ENCODE measurements around the gene MEIS1.

The MEIS1 gene

DNA sequence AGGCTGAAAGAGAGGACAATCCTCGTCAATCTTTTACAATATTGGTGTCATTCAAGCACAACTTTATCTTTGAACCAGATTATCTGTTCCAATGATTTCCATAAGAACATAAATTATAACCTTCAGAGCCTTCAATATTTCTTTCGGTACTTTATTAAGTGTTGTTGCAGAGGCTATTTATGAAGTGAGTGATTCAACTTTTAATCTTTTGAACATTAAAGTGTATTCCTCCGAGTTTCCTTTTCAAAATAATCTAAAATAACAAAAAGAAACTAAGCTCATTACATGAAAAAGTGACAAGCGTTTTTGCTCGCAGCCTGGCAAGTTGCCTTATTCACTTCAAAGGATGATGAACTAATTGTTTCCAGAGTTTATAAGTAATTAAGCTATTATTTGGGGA is 149.0 kb downstream of the MEIS1 start:
- Histone ChIP-seq H3K27me3 (peaks cover 96% of the 10 kb centered on the region), H3K4me3 (ENCODE audit: low read depth in 1 of 2, low read length in 1 of 2) (no peak overlapping the region), H3K9me3 (no peaks in the 10 kb centered on the region), H3K36me3 (no peaks in the 10 kb centered on the region), H3K27ac (no peak overlapping the region), H3K4me1 (ENCODE audit: control insufficient read depth in 1 of 2, insufficient read depth in 1 of 2, low read depth in 1 of 2, low read length in 1 of 2) (no peaks in the 10 kb centered on the region)
- TF ChIP-seq, protein P1, sequence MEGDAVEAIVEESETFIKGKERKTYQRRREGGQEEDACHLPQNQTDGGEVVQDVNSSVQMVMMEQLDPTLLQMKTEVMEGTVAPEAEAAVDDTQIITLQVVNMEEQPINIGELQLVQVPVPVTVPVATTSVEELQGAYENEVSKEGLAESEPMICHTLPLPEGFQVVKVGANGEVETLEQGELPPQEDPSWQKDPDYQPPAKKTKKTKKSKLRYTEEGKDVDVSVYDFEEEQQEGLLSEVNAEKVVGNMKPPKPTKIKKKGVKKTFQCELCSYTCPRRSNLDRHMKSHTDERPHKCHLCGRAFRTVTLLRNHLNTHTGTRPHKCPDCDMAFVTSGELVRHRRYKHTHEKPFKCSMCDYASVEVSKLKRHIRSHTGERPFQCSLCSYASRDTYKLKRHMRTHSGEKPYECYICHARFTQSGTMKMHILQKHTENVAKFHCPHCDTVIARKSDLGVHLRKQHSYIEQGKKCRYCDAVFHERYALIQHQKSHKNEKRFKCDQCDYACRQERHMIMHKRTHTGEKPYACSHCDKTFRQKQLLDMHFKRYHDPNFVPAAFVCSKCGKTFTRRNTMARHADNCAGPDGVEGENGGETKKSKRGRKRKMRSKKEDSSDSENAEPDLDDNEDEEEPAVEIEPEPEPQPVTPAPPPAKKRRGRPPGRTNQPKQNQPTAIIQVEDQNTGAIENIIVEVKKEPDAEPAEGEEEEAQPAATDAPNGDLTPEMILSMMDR (IDR thresholded peaks at IDR 0.05) = no peak

DNA sequence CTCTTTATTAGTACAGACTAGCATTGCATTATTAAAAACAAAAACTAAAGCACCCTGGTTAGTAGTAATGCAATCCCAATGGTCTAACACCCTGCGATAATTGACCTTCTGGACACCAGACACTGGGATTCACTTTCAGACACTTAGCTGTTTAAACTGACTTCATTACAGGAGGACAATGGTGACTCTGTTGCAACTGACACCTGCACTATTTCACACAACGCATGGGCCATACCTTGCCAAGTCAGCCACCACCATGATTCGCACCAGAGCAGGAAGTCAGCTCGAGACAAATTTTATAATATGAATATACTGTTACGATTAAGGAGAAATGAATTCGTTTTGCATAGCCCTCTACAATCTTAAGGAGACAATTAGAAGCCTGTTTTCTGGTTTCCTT is 150.7 kb downstream of the MEIS1 start:
- no peaks in the 10 kb centered on the region for H3K36me3 ChIP-seq
- H3K4me3 ChIP-seq (ENCODE audit: low read depth in 1 of 2, low read length in 1 of 2) = no peak overlapping the region
- H3K27me3 ChIP-seq = peaks cover 79% of the 10 kb centered on the region
- no peaks in the 10 kb centered on the region for H3K4me1 ChIP-seq (ENCODE audit: control insufficient read depth in 1 of 2, insufficient read depth in 1 of 2, low read depth in 1 of 2, low read length in 1 of 2)
- H3K9me3 ChIP-seq = no peaks in the 10 kb centered on the region
- no peak overlapping the region for H3K27ac ChIP-seq
- TF ChIP-seq, protein P1 (IDR thresholded peaks at IDR 0.05) = no peak

DNA sequence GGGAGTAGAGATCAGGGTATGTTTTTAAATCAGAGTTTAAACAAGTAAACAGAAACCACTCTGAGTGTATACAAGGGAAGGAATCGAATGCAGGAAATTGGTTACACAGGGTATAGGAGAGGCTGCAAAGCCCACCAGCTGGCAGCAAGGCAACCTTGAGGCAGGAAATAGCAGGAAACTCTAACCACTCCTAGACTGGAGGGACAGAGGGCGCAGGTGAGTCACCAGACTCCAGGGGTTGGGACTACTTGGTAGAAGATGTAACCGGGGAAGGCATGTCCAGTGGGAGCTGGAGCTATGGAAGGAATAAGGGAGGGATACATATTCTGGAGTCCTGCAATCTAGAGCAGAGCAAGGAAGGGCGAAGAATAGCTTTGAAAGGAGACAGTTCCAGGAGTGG is 152.3 kb downstream of the MEIS1 start:
- Histone ChIP-seq H3K4me3 (ENCODE audit: low read depth in 1 of 2, low read length in 1 of 2) (no peak overlapping the region), H3K27me3 (peaks cover 63% of the 10 kb centered on the region), H3K4me1 (ENCODE audit: control insufficient read depth in 1 of 2, insufficient read depth in 1 of 2, low read depth in 1 of 2, low read length in 1 of 2) (no peaks in the 10 kb centered on the region), H3K27ac (no peak overlapping the region), H3K36me3 (no peaks in the 10 kb centered on the region), H3K9me3 (no peaks in the 10 kb centered on the region)
- TF ChIP-seq, protein P1 (IDR thresholded peaks at IDR 0.05) = no peak

DNA sequence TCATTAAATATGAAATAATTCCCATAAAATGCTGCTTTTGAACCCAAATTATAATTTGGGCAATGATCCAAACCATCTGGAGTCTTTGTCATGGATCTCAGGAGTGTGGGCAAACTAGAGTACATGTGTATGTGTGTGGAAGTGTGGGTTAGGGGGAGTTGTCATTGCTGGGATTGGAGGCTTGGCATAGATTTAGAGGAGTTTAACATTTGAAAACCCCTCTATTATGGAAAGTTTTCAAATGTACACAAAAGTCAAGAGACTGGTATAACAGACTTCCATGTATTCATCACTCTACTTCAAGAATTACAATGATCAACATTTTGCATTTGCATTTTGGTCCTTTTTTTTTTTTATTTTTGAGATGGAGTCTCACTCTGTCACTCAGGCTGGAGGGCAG is 159.1 kb downstream of the MEIS1 start:
- TF ChIP-seq, protein P1 (IDR thresholded peaks at IDR 0.05) = no peak
- H3K27me3 ChIP-seq = no peaks in the 10 kb centered on the region

DNA sequence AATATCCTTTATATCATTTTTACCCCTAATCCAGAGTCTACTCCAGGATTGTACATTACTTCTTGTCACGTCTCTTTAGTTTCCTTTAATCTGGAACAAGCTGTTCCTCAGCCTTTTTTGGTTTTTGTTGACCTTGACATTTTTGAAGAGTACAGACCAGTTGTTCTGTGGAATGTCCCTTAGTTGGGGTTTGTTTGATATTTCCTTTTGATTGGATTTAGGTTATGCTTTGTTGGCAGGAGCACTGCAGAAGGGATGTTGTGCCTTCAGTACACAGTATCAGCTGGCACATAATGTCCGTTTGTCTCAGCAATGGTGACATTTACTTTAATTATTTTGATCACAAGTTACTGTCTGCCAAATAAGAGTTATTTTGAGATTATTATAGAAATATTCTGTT is 160.6 kb downstream of the MEIS1 start:
- TF ChIP-seq, protein P1 (IDR thresholded peaks at IDR 0.05) = no peak
- no peaks in the 10 kb centered on the region for H3K4me1 ChIP-seq (ENCODE audit: control insufficient read depth in 1 of 2, insufficient read depth in 1 of 2, low read depth in 1 of 2, low read length in 1 of 2)
- H3K27me3 ChIP-seq = no peaks in the 10 kb centered on the region
- H3K9me3 ChIP-seq = no peaks in the 10 kb centered on the region
- no peak overlapping the region for H3K4me3 ChIP-seq (ENCODE audit: low read depth in 1 of 2, low read length in 1 of 2)
- H3K36me3 ChIP-seq = no peaks in the 10 kb centered on the region
- no peak overlapping the region for H3K27ac ChIP-seq

More for the DNA sequence above, 159.1 kb downstream of the MEIS1 start:
- Histone ChIP-seq H3K4me3 (ENCODE audit: low read depth in 1 of 2, low read length in 1 of 2) (no peak overlapping the region), H3K27ac (no peak overlapping the region), H3K4me1 (ENCODE audit: control insufficient read depth in 1 of 2, insufficient read depth in 1 of 2, low read depth in 1 of 2, low read length in 1 of 2) (no peaks in the 10 kb centered on the region), H3K36me3 (no peaks in the 10 kb centered on the region), H3K9me3 (no peaks in the 10 kb centered on the region)

DNA sequence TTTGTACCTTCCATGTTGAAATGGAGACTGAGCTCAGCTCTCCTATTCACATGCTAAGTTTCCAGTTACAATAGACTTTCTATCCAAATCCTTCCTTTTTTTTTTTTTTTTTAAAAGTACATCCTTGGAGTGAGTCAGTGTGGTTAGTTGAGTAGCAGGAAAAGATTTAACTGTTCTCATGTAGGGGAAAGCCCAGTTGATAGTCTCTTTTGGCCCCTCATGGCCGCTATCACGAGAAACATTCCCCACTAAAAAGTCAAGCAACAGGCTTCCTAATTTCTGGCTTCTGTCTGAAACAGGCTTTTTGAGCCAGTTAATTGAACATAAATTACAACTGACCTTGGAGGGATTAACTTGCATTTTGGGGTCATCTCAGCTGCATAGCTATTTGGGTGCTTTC is 161.3 kb downstream of the MEIS1 start:
- Histone ChIP-seq H3K27ac (no peak overlapping the region), H3K9me3 (no peaks in the 10 kb centered on the region), H3K36me3 (no peaks in the 10 kb centered on the region), H3K4me1 (ENCODE audit: control insufficient read depth in 1 of 2, insufficient read depth in 1 of 2, low read depth in 1 of 2, low read length in 1 of 2) (no peaks in the 10 kb centered on the region), H3K4me3 (ENCODE audit: low read depth in 1 of 2, low read length in 1 of 2) (no peak overlapping the region), H3K27me3 (no peaks in the 10 kb centered on the region)
- TF ChIP-seq, protein P1 (IDR thresholded peaks at IDR 0.05) = no peak
